ENCODE measurements around the gene IL17REL. TPM values are rescaled to one million over a fixed set of nuclear protein-coding genes. Genes with fewer than 3 reads are reported as not detected.
A peak's percentile ranks its signal among the peaks of the same experiment; 100 is the strongest.

Gene IL17REL
- total and polyA plus RNA-seq, 5 donors from 2014 or later, result 0.07 to 0.57 TPM; not detected in 3

DNA sequence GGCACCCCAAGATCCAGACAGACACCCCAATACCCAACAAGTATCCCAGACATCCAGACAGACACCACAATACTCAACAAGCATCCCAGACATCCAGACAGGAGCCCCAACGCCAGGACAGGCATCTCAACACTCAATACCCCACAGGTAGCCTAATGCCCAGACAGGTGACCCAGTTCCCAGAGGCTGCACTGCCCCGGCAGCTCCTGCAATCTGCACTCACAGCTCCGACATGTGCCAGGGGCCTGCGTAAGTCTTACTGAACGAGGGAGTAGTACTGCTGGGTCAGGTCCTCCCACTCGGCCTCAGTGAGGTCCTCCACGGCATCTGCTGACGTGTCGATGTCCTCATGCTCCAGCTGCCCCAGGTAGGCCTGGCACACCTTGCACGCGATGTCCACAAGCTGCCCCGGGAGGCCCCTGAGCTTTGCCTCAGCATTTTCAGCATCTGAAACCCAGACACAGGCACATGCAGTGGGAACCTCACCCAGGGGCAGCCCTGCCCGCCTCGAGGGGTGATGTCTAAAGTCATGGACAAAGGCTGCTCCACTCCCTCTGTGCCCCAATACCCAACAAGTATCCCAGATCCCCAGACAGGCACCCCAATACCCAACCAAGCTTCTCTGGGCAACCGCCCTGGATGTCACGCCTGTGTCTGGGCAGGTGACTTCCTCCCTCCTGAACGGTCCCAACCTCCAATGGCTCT lies 28.9 kb upstream of the IL17REL start:
- no peak for ATAC-seq (ENCODE audit: low read depth in 2 of 2)
- Histone ChIP-seq H3K4me3 (ENCODE audit: low read depth, low read length) (no peak overlapping the region), H3K9me3 (ENCODE audit: control insufficient read depth in 2 of 2, low read length in 2 of 2) (peaks cover 4 to 12% of the 10 kb centered on the region in 2 experiments), H3K27ac (ENCODE audit: insufficient read depth, low read length, poor library complexity, severe bottlenecking) (no peak overlapping the region), H3K27me3 (ENCODE audit: control insufficient read depth, insufficient read depth, low read length) (no peaks in the 10 kb centered on the region), H3K4me1 (ENCODE audit: control insufficient read depth, insufficient read depth, low read length, poor library complexity, severe bottlenecking) (peaks cover 8% of the 10 kb centered on the region), H3K36me3 (ENCODE audit: control insufficient read depth, insufficient read depth, low read length) (no peaks in the 10 kb centered on the region)
- H3K4me3 Mint-ChIP-seq, result no peak overlapping the region
- peaks cover 0 to 4% (median under 1%) of the 10 kb centered on the region in 4 donors for H3K4me1 Mint-ChIP-seq
- peaks cover 11% of the 10 kb centered on the region for H3K27me3 Mint-ChIP-seq
- H3K27ac Mint-ChIP-seq, result no peak overlapping the region
- DNase-seq, result no peak
- peaks cover 0 to 9% (median 2%) of the 10 kb centered on the region in 7 donors for H3K9me3 Mint-ChIP-seq
- H3K36me3 Mint-ChIP-seq, result no peaks in the 10 kb centered on the region

DNA sequence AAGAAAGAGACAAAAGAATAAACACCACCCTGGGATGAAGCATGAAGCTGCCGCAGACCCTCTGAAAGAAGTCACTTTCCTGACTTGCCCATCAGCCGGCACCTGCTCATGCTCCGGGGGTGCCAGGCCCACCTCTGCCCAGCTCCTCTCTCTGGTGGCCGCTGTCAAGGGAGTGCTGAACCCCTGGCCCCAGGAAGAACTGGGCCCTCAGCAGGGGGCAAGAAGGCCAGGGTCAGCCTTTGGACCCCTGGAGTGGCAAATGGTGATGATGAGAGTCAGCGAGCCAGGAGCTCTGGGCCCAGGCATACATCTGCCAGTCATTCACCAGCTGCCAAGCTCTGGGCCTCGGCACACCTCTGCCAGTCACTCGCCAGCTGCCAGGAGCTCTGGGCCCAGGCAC lies 28.2 kb upstream of the IL17REL start:
- peaks cover 13% of the 10 kb centered on the region for H3K27me3 Mint-ChIP-seq
- Histone ChIP-seq H3K4me3 (ENCODE audit: low read depth, low read length) (no peak overlapping the region), H3K4me1 (ENCODE audit: control insufficient read depth, insufficient read depth, low read length, poor library complexity, severe bottlenecking) (peaks cover 8% of the 10 kb centered on the region), H3K36me3 (ENCODE audit: control insufficient read depth, insufficient read depth, low read length) (no peaks in the 10 kb centered on the region), H3K27me3 (ENCODE audit: control insufficient read depth, insufficient read depth, low read length) (no peaks in the 10 kb centered on the region), H3K27ac (ENCODE audit: insufficient read depth, low read length, poor library complexity, severe bottlenecking) (no peak overlapping the region), H3K9me3 (ENCODE audit: control insufficient read depth in 2 of 2, low read length in 2 of 2) (peaks cover 4 to 12% of the 10 kb centered on the region in 2 experiments)
- H3K27ac Mint-ChIP-seq, result no peak overlapping the region
- no peaks in the 10 kb centered on the region for H3K36me3 Mint-ChIP-seq
- peaks cover 0 to 4% (median under 1%) of the 10 kb centered on the region in 4 donors for H3K4me1 Mint-ChIP-seq
- no peak overlapping the region for H3K4me3 Mint-ChIP-seq
- no peak for DNase-seq
- no peak for ATAC-seq (ENCODE audit: low read depth in 2 of 2)
- peaks cover 0 to 9% (median 2%) of the 10 kb centered on the region in 7 donors for H3K9me3 Mint-ChIP-seq

DNA sequence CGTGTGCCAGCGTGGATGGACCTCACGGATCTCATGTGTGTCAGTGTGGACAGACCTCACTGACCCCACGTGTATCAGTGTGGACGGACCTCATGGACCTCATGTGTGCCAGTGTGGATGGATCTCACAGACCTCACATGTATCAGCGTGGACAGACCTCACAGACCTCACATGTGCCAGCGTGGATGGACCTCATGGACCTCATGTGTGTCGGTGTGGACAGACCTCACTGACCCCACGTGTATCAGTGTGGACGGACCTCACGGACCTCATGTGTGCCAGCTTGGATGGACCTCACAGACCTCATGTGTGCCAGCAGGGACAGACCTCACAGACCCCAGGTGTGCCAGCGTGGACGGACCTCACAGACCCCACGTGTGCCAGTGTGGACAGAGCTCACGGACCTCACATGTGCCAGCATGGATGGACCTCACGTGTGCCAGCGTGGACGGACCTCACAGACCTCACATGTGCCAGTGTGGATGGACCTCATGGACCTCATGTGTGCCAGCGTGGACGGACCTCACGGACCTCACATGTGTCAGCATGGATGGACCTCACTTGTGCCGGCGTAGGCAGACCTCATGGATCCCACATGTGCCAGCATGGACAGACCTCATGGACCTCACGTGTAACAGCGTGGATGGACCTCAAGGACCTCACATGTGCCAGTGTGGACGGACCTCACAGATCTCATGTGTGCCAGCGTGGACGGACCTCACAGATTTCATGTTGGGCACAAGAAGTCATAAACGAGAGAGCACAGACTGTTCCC lies 27.3 kb upstream of the IL17REL start:
- H3K9me3 ChIP-seq (ENCODE audit: control insufficient read depth in 2 of 2, low read length in 2 of 2), result peaks cover 4 to 12% of the 10 kb centered on the region in 2 experiments
- peaks cover 14% of the 10 kb centered on the region for H3K27me3 Mint-ChIP-seq
- H3K4me1 ChIP-seq (ENCODE audit: control insufficient read depth, insufficient read depth, low read length, poor library complexity, severe bottlenecking), result peaks cover 7% of the 10 kb centered on the region
- peaks cover 0 to 4% (median under 1%) of the 10 kb centered on the region in 4 donors for H3K4me1 Mint-ChIP-seq
- H3K27ac ChIP-seq (ENCODE audit: insufficient read depth, low read length, poor library complexity, severe bottlenecking), result no peak overlapping the region
- no peaks in the 10 kb centered on the region for H3K27me3 ChIP-seq (ENCODE audit: control insufficient read depth, insufficient read depth, low read length)
- ATAC-seq (ENCODE audit: low read depth in 2 of 2), result no peak
- H3K9me3 Mint-ChIP-seq, result peaks cover 0 to 9% (median 2%) of the 10 kb centered on the region in 7 donors
- H3K4me3 Mint-ChIP-seq, result no peak overlapping the region
- H3K4me3 ChIP-seq (ENCODE audit: low read depth, low read length), result no peak overlapping the region
- H3K27ac Mint-ChIP-seq, result no peak overlapping the region
- H3K36me3 ChIP-seq (ENCODE audit: control insufficient read depth, insufficient read depth, low read length), result no peaks in the 10 kb centered on the region
- H3K36me3 Mint-ChIP-seq, result no peaks in the 10 kb centered on the region
- DNase-seq, result no peak

DNA sequence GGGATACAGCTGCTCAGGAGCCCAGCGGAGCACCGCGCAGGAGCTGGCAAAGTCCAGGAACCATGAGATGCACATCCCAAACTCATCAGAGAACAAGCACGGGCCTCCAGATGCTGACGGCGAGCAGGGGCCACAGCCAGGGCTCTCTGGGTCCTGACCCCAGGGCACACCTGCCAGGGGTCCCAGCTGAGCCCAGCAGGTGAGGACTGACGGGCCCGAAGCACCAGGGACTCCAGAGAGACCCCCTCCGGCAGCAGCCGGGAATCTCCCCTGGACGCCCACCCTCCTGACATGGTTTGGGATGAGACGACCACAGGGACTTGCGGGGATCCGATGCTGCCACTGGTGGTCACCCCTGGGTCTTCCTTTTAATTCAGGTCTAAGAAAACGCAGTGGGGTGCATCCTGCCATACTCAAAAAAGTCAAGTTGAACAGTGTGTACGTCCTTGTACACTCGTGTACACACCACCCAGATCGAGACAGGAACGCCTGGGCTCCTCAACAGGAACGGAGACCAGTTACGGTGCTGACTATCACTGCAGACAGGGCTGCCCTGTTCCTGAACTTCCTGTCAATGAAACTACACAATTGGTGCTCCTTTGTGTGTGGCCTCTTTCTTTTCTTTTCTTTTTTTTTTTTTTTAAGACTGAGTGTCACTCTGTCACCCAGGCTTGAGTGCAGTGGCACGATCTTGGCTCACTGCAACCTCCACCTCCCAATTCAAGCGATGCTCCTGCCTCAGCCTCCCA lies 23.6 kb upstream of the IL17REL start:
- Histone ChIP-seq H3K27me3 (ENCODE audit: control insufficient read depth, insufficient read depth, low read length) (no peaks in the 10 kb centered on the region), H3K4me3 (ENCODE audit: low read depth, low read length) (no peak overlapping the region), H3K9me3 (ENCODE audit: control insufficient read depth in 2 of 2, low read length in 2 of 2) (peaks cover 4 to 12% of the 10 kb centered on the region in 2 experiments), H3K4me1 (ENCODE audit: control insufficient read depth, insufficient read depth, low read length, poor library complexity, severe bottlenecking) (peaks cover 3% of the 10 kb centered on the region), H3K27ac (ENCODE audit: insufficient read depth, low read length, poor library complexity, severe bottlenecking) (no peak overlapping the region), H3K36me3 (ENCODE audit: control insufficient read depth, insufficient read depth, low read length) (no peaks in the 10 kb centered on the region)
- Mint-ChIP-seq H3K27me3 (peaks cover 4% of the 10 kb centered on the region), H3K9me3 (peaks cover 0 to 9% (median 2%) of the 10 kb centered on the region in 7 donors), H3K27ac (no peak overlapping the region), H3K4me1 (peaks cover 0 to 2% (median 0%) of the 10 kb centered on the region in 4 donors), H3K36me3 (no peaks in the 10 kb centered on the region), H3K4me3 (no peak overlapping the region)
- ATAC-seq (ENCODE audit: low read depth in 2 of 2) (no peak), DNase-seq (no peak)

DNA sequence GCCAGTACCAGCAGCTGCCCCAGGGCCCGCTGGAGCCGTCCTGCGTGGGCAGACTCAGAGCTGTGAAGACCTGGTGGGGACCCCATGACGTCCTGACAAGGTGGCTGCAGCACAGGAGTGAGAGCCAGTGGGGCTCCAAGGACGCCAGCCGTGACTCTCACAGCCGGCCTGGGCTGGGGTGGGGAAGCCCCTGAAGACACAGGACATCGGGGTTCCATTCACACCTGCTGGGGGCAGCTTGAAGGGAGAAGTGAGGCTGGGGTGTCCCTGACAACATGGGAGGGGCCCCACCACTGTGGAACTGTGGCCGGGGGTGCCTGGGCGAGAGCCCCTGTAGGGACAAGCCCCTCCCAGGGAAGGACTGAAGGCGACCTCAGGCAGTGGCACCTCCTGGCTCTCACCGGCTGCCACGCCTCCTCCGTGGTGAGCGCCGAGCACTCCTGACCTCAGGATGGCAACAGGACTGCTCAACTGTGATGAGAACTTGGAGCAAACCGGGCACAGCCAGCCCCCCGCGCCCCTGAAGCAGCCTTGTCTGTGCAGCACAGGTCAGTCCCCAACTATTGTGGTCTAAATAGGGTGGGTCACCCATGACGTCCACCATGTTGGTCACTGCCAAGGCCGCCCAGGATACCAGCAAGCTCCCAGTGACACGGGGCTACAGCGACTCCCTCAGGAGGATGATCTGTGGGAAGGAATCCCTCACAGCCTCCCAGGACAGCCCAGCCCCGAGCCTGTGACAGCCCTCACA lies 22.7 kb upstream of the IL17REL start:
- H3K4me3 ChIP-seq (ENCODE audit: low read depth, low read length), result no peak overlapping the region
- DNase-seq, result no peak
- H3K27me3 ChIP-seq (ENCODE audit: control insufficient read depth, insufficient read depth, low read length), result no peaks in the 10 kb centered on the region
- Mint-ChIP-seq H3K9me3 (peaks cover 0 to 9% (median 2%) of the 10 kb centered on the region in 7 donors), H3K36me3 (no peaks in the 10 kb centered on the region), H3K27me3 (peaks cover 4% of the 10 kb centered on the region), H3K4me3 (no peak overlapping the region), H3K27ac (no peak overlapping the region), H3K4me1 (peaks cover 0 to 2% (median 0%) of the 10 kb centered on the region in 4 donors)
- no peak for ATAC-seq (ENCODE audit: low read depth in 2 of 2)
- H3K27ac ChIP-seq (ENCODE audit: insufficient read depth, low read length, poor library complexity, severe bottlenecking), result no peak overlapping the region
- H3K36me3 ChIP-seq (ENCODE audit: control insufficient read depth, insufficient read depth, low read length), result no peaks in the 10 kb centered on the region
- peaks cover 6% of the 10 kb centered on the region for H3K4me1 ChIP-seq (ENCODE audit: control insufficient read depth, insufficient read depth, low read length, poor library complexity, severe bottlenecking)
- peaks cover 4 to 12% of the 10 kb centered on the region in 2 experiments for H3K9me3 ChIP-seq (ENCODE audit: control insufficient read depth in 2 of 2, low read length in 2 of 2)

DNA sequence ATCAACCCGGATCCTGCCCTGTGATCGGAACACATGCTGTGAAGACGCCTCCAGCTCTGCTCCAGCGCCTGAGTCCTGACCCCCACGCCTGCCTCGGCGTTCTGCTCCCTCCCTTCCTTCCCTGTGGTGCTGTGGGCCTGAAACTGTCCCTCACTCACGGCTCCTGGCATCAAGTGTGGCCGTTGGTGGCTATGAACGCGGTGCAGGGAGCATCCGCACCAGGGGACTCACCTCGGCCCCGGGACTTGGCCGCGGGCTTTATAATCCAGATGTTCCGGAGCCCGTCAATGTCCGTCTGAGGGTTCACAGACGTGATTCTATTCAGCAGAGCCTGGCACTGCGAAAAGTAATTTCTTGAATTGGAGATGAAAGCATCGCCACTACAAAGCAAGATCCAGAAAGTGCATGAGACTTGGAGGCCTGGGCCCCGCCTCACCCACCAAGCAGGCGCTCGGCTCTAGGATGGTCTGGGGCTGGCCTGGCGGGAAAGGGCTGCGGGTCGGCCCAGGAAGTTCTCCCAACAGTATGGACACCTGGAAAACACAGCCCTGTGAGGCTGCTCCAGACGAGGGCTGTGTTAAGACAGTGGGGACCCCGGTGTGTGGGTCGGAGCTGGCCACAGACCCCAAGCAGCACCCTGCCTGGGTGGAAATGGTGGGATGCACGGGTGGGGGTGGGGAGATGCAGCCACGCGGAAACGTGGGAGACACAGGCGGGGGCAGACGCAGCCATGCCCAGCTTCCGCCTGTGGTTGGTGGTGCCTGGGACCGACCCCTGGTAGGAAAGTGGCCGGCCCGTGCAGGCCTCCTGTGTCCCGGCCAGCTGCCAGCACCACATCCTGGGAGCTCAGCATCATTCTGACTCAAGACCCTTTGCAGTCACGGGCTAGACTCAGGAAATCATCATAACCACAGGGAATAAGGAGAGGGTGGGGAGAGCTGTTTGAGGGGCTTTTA lies 21.8 kb upstream of the IL17REL start:
- H3K36me3 Mint-ChIP-seq, result no peaks in the 10 kb centered on the region
- H3K4me3 Mint-ChIP-seq, result no peak overlapping the region

More for the DNA sequence above, 21.8 kb upstream of the IL17REL start:
- Histone ChIP-seq H3K27ac (ENCODE audit: insufficient read depth, low read length, poor library complexity, severe bottlenecking) (no peak overlapping the region), H3K4me3 (ENCODE audit: low read depth, low read length) (no peak overlapping the region), H3K27me3 (ENCODE audit: control insufficient read depth, insufficient read depth, low read length) (no peaks in the 10 kb centered on the region), H3K9me3 (ENCODE audit: control insufficient read depth in 2 of 2, low read length in 2 of 2) (peaks cover 3 to 11% of the 10 kb centered on the region in 2 experiments), H3K36me3 (ENCODE audit: control insufficient read depth, insufficient read depth, low read length) (no peaks in the 10 kb centered on the region), H3K4me1 (ENCODE audit: control insufficient read depth, insufficient read depth, low read length, poor library complexity, severe bottlenecking) (peaks cover 13% of the 10 kb centered on the region)
- DNase-seq (no peak), ATAC-seq (ENCODE audit: low read depth in 2 of 2) (no peak)
- Mint-ChIP-seq H3K27ac (peak overlapping the region in 1 of 3 donors; percentile 46), H3K9me3 (peaks cover 0 to 7% (median 2%) of the 10 kb centered on the region in 7 donors), H3K27me3 (peaks cover 4% of the 10 kb centered on the region), H3K4me1 (peaks cover 0 to 4% (median 0%) of the 10 kb centered on the region in 4 donors)
